HUES48 (cell line): ENCODE results near the gene UBXN6.
A peak's percentile ranks its signal among the peaks of the same experiment; 100 is the strongest.

Experiments used
- H3K27ac ChIP-seq: one replicate; pipeline ENCODE4 v1.7.0; 2013; ENCODE audit warnings: low read depth, low read length, inconsistent platforms
- H3K27me3 ChIP-seq: 2 replicates; pipeline ENCODE4 v1.6.1; 2013; ENCODE audit warnings: mild to moderate bottlenecking, low read length; ENCODE audit not compliant: control insufficient read depth, insufficient read depth
- H3K36me3 ChIP-seq: 2 replicates; pipeline ENCODE4 v1.6.1; 2013; ENCODE audit warnings: low read length; ENCODE audit not compliant: control insufficient read depth, insufficient read depth
- H3K4me1 ChIP-seq: 2 replicates; pipeline ENCODE4 v1.6.1; 2013; ENCODE audit warnings: mild to moderate bottlenecking, low read length; ENCODE audit not compliant: control insufficient read depth, insufficient read depth
- H3K4me3 ChIP-seq: 2 replicates; pipeline ENCODE4 v1.5.1; 2013; ENCODE audit warnings: mild to moderate bottlenecking, low read depth, low read length
- H3K9ac ChIP-seq: 2 replicates; pipeline ENCODE4 v1.6.1; 2013; ENCODE audit warnings: mild to moderate bottlenecking, low read depth, low read length, moderate library complexity
- H3K9me3 ChIP-seq: 2 replicates; pipeline ENCODE4 v1.6.1; 2013; ENCODE audit warnings: low read length; ENCODE audit not compliant: control insufficient read depth, insufficient read depth

Gene UBXN6

DNA sequence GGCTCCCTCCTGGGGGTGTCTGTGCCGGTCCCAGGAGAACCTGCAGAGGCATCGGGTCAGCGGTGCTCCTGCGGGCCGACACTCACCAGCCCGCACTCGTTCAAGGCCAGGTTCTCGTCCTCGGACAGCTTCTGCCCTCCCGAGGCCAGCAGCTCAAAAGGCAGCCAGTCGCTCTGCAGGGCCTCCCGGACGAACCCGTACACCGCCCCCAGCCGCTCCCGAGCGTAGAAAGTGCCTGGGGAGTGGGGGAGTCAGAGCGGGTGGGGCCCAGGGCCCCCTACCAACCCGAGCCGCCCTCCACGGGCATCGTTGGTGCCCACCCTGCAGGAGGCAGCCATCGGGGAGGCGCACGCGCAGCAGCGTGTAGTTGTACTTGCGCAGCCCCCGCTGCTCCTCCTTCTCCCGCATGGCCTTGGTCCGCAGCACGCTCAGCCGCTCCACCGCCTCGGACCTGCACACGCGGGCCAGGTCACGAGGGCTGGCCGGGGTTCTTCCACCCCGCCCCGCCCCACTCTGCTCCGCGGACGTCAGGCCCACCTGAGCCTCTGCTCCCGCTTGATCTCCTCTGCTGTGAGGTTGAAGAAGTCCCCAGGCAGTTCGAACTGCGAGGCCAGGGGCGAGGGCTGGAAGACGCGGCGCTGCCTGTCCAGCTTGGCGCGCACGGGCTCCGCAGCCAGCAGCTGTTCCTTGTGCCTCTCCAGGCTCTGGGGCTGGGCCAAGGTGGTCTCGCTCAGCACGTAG is 11.5 kb downstream of the UBXN6 start:
- Histone ChIP-seq H3K4me3 (no peak overlapping the region), H3K27ac (peak overlapping the region; percentile 12), H3K27me3 (no peaks in the 10 kb centered on the region), H3K9me3 (no peaks in the 10 kb centered on the region), H3K36me3 (peaks cover 63% of the 10 kb centered on the region), H3K4me1 (no peaks in the 10 kb centered on the region), H3K9ac (no peak overlapping the region)

DNA sequence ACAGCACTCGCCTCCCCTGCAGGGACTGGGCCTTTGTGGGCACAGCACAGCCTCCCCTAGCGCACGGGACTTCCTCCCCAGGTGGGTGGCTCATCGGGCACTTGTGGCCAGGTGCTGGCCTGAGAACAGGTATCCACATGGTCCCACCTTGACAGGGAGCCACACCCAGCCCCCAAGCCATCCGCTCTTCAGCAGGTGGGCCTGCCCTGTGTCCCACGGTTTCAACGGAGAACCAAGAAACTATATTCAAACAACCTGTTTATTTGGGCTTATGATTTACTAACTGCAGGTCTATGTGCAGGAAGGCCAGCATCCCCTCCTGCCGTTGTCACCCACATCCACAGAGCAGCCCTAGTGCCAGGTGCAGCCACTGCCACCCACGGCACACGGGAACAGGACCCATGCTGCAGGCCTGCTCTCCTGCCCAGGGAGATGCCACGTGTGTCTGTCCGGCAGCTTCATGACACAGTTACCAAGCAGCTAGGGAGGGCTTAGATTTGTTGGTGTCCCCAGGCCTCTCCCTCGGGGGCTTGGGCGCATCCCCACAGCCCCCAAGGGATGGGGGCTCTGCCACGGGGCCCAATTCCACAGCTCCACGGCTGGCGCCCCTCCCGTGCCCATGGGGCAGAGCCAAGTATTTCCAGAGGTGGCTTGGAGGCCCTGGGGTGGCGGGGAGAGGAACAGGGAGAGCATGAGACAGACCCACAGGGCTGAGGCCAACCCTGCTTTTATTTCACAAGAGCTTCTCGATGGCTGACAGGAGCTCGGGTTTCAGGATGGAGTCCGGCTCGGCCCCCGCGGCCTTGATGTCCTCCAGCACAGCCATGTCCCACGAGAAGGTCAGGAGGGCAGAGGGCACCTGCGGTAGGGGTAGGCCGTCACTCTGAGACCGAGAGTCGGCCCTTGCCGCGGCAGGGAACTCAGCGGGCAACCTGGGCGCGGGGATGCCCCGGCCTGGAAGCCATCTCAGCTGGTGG is 12.5 kb downstream of the UBXN6 start:
- Histone ChIP-seq H3K36me3 (peaks cover 72% of the 10 kb centered on the region), H3K4me1 (no peaks in the 10 kb centered on the region), H3K4me3 (no peak overlapping the region), H3K9ac (no peak overlapping the region), H3K27me3 (no peaks in the 10 kb centered on the region), H3K27ac (peak overlapping the region; percentile 14), H3K9me3 (no peaks in the 10 kb centered on the region)

DNA sequence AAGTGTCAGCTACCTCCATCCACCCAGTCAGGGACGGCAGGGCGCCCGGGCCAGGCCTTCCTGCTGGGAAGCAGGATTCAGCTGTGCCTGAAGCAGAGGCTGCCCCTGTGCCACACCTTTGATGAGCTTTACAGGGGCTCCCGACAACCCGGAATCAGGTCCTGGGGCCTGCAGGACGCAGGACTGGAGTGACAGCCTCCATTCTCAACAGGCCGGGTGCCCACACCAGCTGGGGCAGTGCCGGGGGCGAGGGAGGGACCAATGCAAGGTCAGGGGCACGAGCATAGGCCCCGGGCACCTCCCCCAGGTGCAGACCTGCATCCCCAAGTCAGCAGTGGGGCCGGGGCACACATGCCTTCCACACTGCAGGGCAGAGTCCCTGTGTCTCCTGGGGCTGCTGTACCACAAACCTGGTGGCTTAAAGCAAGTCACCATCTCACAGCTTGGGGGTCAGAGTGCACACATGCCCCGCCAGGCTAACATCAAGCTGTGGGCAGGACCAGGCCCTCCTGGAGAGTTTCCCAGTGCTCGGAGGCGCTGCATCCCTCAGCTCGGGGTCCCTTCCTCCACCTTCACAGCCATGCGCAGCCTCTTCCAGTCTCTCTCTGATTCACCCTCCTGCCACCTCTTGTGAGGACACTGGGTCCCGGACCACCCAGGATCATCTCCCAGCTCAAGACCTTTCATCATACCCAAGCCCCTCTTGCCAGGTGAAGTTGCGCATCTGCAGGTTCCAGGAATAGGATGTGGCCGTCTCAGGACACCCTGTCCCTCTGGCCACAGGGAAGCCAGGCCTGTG is 13.4 kb downstream of the UBXN6 start:
- H3K9me3 ChIP-seq = no peaks in the 10 kb centered on the region
- H3K9ac ChIP-seq = no peak overlapping the region
- H3K36me3 ChIP-seq = peaks cover 81% of the 10 kb centered on the region
- no peak overlapping the region for H3K4me3 ChIP-seq
- H3K27me3 ChIP-seq = no peaks in the 10 kb centered on the region
- H3K4me1 ChIP-seq = no peaks in the 10 kb centered on the region
- peak overlapping the region; percentile 18 for H3K27ac ChIP-seq

DNA sequence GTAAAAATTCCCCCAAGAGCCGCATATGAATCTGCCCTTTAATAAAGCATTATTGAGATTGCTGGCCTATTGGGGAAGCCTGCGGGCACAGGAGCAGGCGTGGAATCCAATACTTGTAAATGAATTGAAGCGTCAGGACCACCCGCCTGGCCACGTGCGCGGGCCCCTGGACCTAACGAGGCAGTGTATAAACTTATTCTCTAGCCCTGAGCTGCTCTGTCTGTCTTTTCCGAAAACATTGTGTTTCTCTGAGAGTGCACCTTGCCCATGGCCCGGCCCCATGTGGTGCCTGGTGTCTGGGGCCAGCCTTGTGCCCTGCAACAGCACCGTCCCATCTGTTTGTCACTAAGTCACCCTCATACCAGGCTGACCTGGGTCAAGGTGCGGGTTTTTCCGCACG is 14.4 kb downstream of the UBXN6 start:
- Histone ChIP-seq H3K27me3 (no peaks in the 10 kb centered on the region), H3K36me3 (peaks cover 81% of the 10 kb centered on the region), H3K9ac (no peak overlapping the region), H3K4me3 (no peak overlapping the region), H3K4me1 (no peaks in the 10 kb centered on the region), H3K9me3 (no peaks in the 10 kb centered on the region), H3K27ac (no peak overlapping the region)

DNA sequence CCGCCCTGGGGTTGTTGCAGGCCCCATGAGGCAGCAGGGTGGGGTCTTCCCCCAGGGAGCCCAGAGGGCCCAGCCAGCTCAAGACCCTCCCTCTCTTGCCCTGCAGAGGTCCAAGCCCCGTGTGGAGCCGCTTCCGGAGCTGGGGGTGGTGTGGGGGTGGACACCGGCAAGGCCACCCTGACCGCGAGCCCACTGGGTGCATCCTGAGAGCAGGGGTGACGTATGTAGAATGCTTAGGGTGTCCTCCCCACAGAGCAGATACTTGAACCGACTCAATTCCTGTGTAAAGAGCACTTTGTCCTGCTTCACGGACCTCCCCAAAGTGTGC is 14.8 kb downstream of the UBXN6 start:
- Histone ChIP-seq H3K4me1 (no peaks in the 10 kb centered on the region), H3K27ac (no peak overlapping the region), H3K36me3 (peaks cover 81% of the 10 kb centered on the region)

DNA sequence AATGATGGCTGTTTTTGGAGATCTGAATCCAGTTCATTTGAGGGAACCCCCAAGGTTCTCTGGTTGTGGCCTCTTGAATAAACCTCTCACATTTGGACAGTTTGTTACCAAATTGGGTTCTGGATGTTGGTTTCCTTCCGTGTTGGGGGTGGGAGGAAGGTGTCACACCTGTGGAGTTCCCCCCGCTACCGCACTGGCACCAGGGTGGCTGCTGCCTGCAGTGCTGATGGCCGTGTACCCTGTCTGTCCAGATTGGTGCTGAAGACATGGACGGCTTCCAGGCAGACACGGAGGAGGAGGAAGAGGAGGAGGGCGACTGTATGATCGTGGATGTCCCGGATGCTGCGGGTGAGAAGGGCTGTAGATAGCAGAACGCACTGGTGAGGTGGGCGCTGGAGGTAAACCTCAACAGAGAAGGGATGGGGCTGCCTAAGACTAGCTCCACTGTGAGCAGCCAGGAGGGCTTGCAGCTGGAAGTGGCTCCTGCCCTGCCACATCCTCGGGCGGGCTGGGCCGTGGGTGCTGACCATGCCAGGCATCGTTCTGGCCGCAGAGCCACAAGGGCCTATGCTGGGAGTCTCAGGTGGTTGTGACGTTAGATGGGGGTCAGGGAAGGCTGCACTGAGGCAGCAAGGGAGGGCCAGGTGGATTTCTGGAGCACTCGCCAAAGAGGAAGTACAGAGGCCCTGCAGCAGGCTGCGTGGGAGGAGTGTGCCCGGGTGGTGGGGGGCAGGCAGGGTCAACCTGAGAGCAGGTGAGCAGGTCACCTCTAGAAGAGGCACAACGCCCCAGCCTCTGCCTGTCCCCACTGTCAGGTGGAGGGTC is 15.4 kb downstream of the UBXN6 start:
- H3K27ac ChIP-seq = peak overlapping the region; percentile 35
- H3K4me3 ChIP-seq = no peak overlapping the region
- no peak overlapping the region for H3K9ac ChIP-seq
- no peaks in the 10 kb centered on the region for H3K27me3 ChIP-seq
- peaks cover 80% of the 10 kb centered on the region for H3K36me3 ChIP-seq
- H3K9me3 ChIP-seq = no peaks in the 10 kb centered on the region
- H3K4me1 ChIP-seq = no peaks in the 10 kb centered on the region

More for the DNA sequence above, 14.8 kb downstream of the UBXN6 start:
- Histone ChIP-seq H3K9me3 (no peaks in the 10 kb centered on the region), H3K9ac (no peak overlapping the region), H3K4me3 (no peak overlapping the region), H3K27me3 (no peaks in the 10 kb centered on the region)

DNA sequence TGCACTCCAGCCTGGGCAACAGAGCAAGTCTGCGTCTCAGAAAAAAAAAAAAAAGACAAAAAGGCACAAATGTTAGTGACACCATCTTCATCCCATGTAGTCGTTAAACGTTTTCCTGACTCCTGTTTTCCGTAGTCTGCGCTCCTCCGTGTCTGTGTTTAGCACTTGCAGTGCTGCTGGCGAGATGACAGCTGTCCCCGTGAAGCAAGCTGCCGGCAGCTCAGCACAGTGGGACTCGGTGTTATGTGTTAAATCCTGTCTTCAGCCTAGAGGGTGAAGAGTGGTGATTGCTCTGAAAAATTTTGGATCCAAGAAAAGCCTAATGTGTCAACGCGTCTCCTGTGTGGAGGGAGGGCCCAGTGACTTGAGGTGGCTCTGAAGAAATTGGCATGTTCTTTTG is 18.4 kb downstream of the UBXN6 start:
- Histone ChIP-seq H3K9me3 (no peaks in the 10 kb centered on the region), H3K27ac (no peak overlapping the region), H3K9ac (no peak overlapping the region), H3K4me1 (no peaks in the 10 kb centered on the region), H3K36me3 (peaks cover 81% of the 10 kb centered on the region), H3K27me3 (no peaks in the 10 kb centered on the region), H3K4me3 (no peak overlapping the region)

DNA sequence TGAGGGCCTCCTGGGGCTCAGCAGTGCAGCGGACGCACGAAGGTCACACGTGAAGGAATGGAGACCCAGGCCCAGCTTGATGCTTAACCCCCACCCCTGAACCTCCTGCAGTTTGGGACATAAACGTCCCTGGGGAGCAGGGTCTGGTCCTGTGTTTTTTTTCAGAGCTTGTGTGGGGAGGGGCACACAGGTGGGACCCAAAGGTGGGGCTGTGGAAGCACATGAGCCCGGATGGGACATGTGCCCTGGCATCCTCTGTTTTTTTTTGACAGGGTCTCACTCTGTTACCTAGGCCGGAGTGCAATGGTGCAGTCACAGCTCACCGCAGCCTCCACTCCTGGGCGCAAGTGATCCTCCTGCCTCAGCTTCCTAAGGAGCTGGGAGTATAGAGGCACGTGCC is 20.5 kb downstream of the UBXN6 start:
- Histone ChIP-seq H3K9me3 (no peaks in the 10 kb centered on the region), H3K36me3 (peaks cover 86% of the 10 kb centered on the region)

DNA sequence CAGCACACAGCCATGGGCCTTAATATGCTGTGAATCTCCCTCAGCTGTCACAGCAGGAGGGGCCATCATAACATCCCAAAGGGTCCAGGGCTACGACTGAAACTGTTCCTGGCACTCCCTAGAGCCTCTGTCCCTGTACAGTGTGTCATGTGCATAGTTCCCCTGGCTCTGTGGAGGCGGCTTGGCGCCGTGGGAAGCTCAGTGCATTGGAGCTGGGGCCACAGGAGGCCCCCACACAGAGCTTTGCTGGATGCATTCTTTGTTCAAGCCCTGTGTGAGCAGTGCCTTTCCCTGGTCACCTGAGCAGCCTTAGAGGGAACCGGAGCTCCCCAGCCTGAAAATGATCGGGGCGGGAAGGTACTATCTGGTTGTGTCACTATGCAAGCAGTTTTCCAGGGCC is 21.4 kb downstream of the UBXN6 start:
- Histone ChIP-seq H3K4me1 (no peaks in the 10 kb centered on the region), H3K36me3 (peaks cover 89% of the 10 kb centered on the region), H3K9ac (no peak overlapping the region), H3K27ac (no peak overlapping the region), H3K9me3 (no peaks in the 10 kb centered on the region), H3K4me3 (no peak overlapping the region), H3K27me3 (no peaks in the 10 kb centered on the region)

More for the DNA sequence above, 20.5 kb downstream of the UBXN6 start:
- Histone ChIP-seq H3K27me3 (no peaks in the 10 kb centered on the region), H3K4me3 (no peak overlapping the region), H3K9ac (no peak overlapping the region), H3K27ac (no peak overlapping the region), H3K4me1 (no peaks in the 10 kb centered on the region)

DNA sequence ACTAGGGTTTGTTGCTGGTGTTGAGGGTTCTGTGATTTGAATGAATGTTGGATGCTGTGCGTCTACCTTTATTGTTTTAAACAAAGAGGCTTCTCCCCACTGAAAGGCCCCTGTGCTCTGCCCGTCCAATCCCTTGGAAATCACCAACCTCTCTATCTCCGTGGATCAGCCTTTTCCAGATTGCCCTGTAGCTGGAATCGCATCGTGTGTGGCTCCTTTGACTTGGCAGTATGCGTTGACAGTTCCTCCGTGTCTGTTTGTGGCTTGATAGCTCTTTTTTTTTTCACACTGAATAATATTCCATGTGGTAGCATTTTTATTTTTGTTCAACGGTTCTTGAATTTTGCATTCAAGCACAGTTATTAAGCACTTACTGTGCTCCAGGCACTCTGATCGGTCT is 23.2 kb downstream of the UBXN6 start:
- Histone ChIP-seq H3K27ac (no peak overlapping the region), H3K27me3 (no peaks in the 10 kb centered on the region), H3K9ac (no peak overlapping the region), H3K9me3 (no peaks in the 10 kb centered on the region), H3K4me1 (no peaks in the 10 kb centered on the region), H3K36me3 (peaks cover 92% of the 10 kb centered on the region), H3K4me3 (no peak overlapping the region)
